Left colon (tissue), 2 donors: Measurements from ENCODE around the gene SNAI3. TPM values are rescaled to one million over a fixed set of nuclear protein-coding genes. Genes with fewer than 3 reads are reported as not detected.
A peak's percentile ranks its signal among the peaks of the same experiment; 100 is the strongest.
"Not testable (repeated sequence)": the region's sequence is repeated elsewhere in the genome, so short reads cannot be mapped to it uniquely, and the experiment has no call there.

ENCODE experiments used
- ATAC-seq: fragments of 200-7000 bp; cut with Tn5 transposase; one replicate; pipeline ENCODE4 v1.9.1; 2020; ENCODE audit warnings: mild to moderate bottlenecking, moderate library complexity
- DNase-seq, 2 donors: peaks; one replicate each; pipeline ENCODE4 v3.0.0-alpha.2; 2020
- intact Hi-C, 2 donors: fragments of 100-400 bp; cut with DNase I in 1 of 2; cut with micrococcal nuclease in 1 of 2; formaldehyde crosslinking; loops; one replicate each; pipeline versions ENCODE4 v1.11.2 to v1.14.0; 2022; cut with DNase I, micrococcal nuclease
- total RNA-seq, 2 donors: library from RNA; stranded (reverse); fragmentation: NEBNext Ultra II Directional; extraction: Animal tissue kit (Norgen Biotek cat#: 25700); gene quantifications; one replicate each; pipeline ENCODE4 v1.2.1, GENCODE V29; 2021
- donor health status: DM: no; HTN: no; CAD: no.
- donor health status: DM: yes; HTN: yes; CAD: no.

The SNAI3 gene
- total RNA-seq, 2 donors from 2014 or later = 0.15 to 0.92 TPM

GRCh38 chr16:88680554-88681083, 5.7 kb downstream of the SNAI3 start:
- ATAC-seq = no peak
- intact Hi-C loops = no loop called here

GRCh38 chr16:88678224-88678979, 7.9 kb downstream of the SNAI3 start:
- intact Hi-C loops = no loop called here
- ATAC-seq (no peak), DNase-seq (no peak)

More at GRCh38 chr16:88680554-88681083, 5.7 kb downstream of the SNAI3 start:
- no peak for DNase-seq

- intact Hi-C loops = no loop called here
- ATAC-seq (no peak), DNase-seq (no peak)
Observed at GRCh38 chr16:88677721-88678120, 8.6 kb downstream of the SNAI3 start.

- intact Hi-C loops = no loop called here
- ATAC-seq = no peak
- DNase-seq = no peak
Observed at GRCh38 chr16:88676502-88677242, 9.6 kb downstream of the SNAI3 start.

GRCh38 chr16:88673716-88674379, 12.5 kb downstream of the SNAI3 start:
- DNase-seq (no peak), ATAC-seq (no peak)
- intact Hi-C loops = no loop called here

- no peak for DNase-seq
- ATAC-seq = peak; percentile 66
- intact Hi-C loops = no loop called here
Observed at GRCh38 chr16:88672776-88673175, 13.5 kb downstream of the SNAI3 start.

- ATAC-seq (no peak), DNase-seq (no peak)
- intact Hi-C loops = no loop called here
Observed at GRCh38 chr16:88671806-88672205, 14.5 kb downstream of the SNAI3 start.

GRCh38 chr16:88669980-88670379, 16.3 kb downstream of the SNAI3 start:
- no peak for DNase-seq

GRCh38 chr16:88669493-88669892, 16.8 kb downstream of the SNAI3 start:
- DNase-seq, ATAC-seq, intact Hi-C loops: not testable (repeated sequence)

More at GRCh38 chr16:88669980-88670379, 16.3 kb downstream of the SNAI3 start:
- no peak for ATAC-seq
- intact Hi-C loops = no loop called here

GRCh38 chr16:88667461-88667860, 18.8 kb downstream of the SNAI3 start:
- no peak for DNase-seq
- no peak for ATAC-seq
- intact Hi-C loops = no loop called here

- no peak for ATAC-seq
- no peak for DNase-seq
- intact Hi-C loops = no loop called here
Observed at GRCh38 chr16:88665570-88665969, 20.7 kb downstream of the SNAI3 start.

- DNase-seq (no peak), ATAC-seq (no peak)
- intact Hi-C loops = no loop called here
Observed at GRCh38 chr16:88665148-88665547, 21.2 kb downstream of the SNAI3 start.

GRCh38 chr16:88662843-88663606, 23.3 kb downstream of the SNAI3 start, which contains the start of gene MVD:
Gene MVD, minus strand, starts transcription at chr16:88663091. Its CDS starts 11 bp downstream, at chr16:88663080.
- intact Hi-C loops = no loop called here
- ATAC-seq = peak; percentile 93

GRCh38 chr16:88662222-88662842, 24.0 kb downstream of the SNAI3 start:
- peak in 1 of 2 donors; percentile 62 for DNase-seq
- ATAC-seq = peak; percentile 17
- intact Hi-C loops = no loop called here

More at GRCh38 chr16:88662843-88663606, 23.3 kb downstream of the SNAI3 start, which contains the start of gene MVD:
- DNase-seq = peak; percentile 96 to 97

- ATAC-seq (no peak), DNase-seq (no peak)
- intact Hi-C loops = no loop called here
Observed at GRCh38 chr16:88661468-88661867, 24.8 kb downstream of the SNAI3 start.

GRCh38 chr16:88659160-88659559, 27.1 kb downstream of the SNAI3 start:
- ATAC-seq = no peak
- DNase-seq = no peak
- intact Hi-C loops = no loop called here

GRCh38 chr16:88658714-88659113, 27.6 kb downstream of the SNAI3 start:
- DNase-seq (no peak), ATAC-seq (no peak)
- intact Hi-C loops = no loop called here

GRCh38 chr16:88657371-88657770, 28.9 kb downstream of the SNAI3 start:
- intact Hi-C loops = no loop called here
- ATAC-seq = no peak
- no peak for DNase-seq
